ENCODE results near the gene F2RL1.
"Not testable (repeated sequence)": the region's sequence is repeated elsewhere in the genome, so short reads cannot be mapped to it uniquely, and the experiment has no call there.

The F2RL1 gene

GRCh38 chr5:76807296-76807695 is 11.5 kb upstream of the F2RL1 start:
- DNase-seq: no peak

- no peak for DNase-seq
Observed at GRCh38 chr5:76808141-76808691, 10.6 kb upstream of the F2RL1 start.

GRCh38 chr5:76809141-76809540 is 9.7 kb upstream of the F2RL1 start:
- DNase-seq: no peak

GRCh38 chr5:76810236-76810635 is 8.6 kb upstream of the F2RL1 start:
- no peak for DNase-seq

GRCh38 chr5:76811214-76811613 is 7.6 kb upstream of the F2RL1 start:
- peak; percentile 14 for DNase-seq

- not testable (repeated sequence) for DNase-seq
Observed at GRCh38 chr5:76812209-76812608, 6.6 kb upstream of the F2RL1 start.

GRCh38 chr5:76813982-76814562 is 4.8 kb upstream of the F2RL1 start:
- DNase-seq: no peak

- DNase-seq: no peak
Observed at GRCh38 chr5:76816110-76816831, 2.6 kb upstream of the F2RL1 start.

GRCh38 chr5:76819851-76820525 is 1.2 kb downstream of the F2RL1 start:
- peak; percentile 39 for DNase-seq

- DNase-seq: no peak
Observed at GRCh38 chr5:76820526-76820890, 1.7 kb downstream of the F2RL1 start.

GRCh38 chr5:76821136-76821535 is 2.3 kb downstream of the F2RL1 start:
- no peak for DNase-seq

- not testable (repeated sequence) for DNase-seq
Observed at GRCh38 chr5:76822105-76822731, 3.4 kb downstream of the F2RL1 start.

GRCh38 chr5:76826416-76826815 is 7.6 kb downstream of the F2RL1 start:
- DNase-seq: not testable (repeated sequence)

- peak; percentile 19 for DNase-seq
Observed at GRCh38 chr5:76831110-76831452, 12.3 kb downstream of the F2RL1 start.

GRCh38 chr5:76836181-76836580 is 17.4 kb downstream of the F2RL1 start:
- DNase-seq: no peak

- no peak for DNase-seq
Observed at GRCh38 chr5:76836585-76836984, 17.8 kb downstream of the F2RL1 start.

GRCh38 chr5:76838481-76839261 is 19.8 kb downstream of the F2RL1 start:
- DNase-seq: no peak

GRCh38 chr5:76841361-76841760 is 22.5 kb downstream of the F2RL1 start:
- DNase-seq: no peak

- no peak for DNase-seq
Observed at GRCh38 chr5:76845890-76846289, 27.1 kb downstream of the F2RL1 start.

- DNase-seq: no peak
Observed at GRCh38 chr5:76849419-76850291, 30.8 kb downstream of the F2RL1 start, which contains the start of gene S100Z. S100Z (plus strand) TSS chr5:76850014; CDS start chr5:76875360, 25,346 bp downstream.

- no peak for DNase-seq
Observed at GRCh38 chr5:76850543-76851145, 31.8 kb downstream of the F2RL1 start.

Data from DMS53 (cell line).